GM12878 (cell line): Measurements from ENCODE around the gene PCNX4. TPM values are rescaled to one million over a fixed set of nuclear protein-coding genes. Genes with fewer than 3 reads are reported as not detected.

ENCODE experiments used
- ATAC-seq: fragments of 200-7000 bp; cut with Tn5 transposase; 3 replicates; pipeline ENCODE4 v1.9.1; 2020; ENCODE audit warnings: mild to moderate bottlenecking, moderate library complexity
- BruUV-seq: library from RNA; stranded (reverse); fragments of 400-500 nt; replicated peaks from 2 replicates; lab custom pipeline; 2021; lab: Mats Ljungman, UMichigan
- CTCF ChIA-PET: fragments of 300-600 bp; sonication (Branson Sonifier 250); formaldehyde crosslinking; extraction: SDS; loops from one replicate; lab custom pipeline; 2021; ENCODE audit warnings: inconsistent platforms; lab: Yijun Ruan, JAX
- POLR2A ChIA-PET: fragments of 350-600 bp; formaldehyde crosslinking; extraction: SDS; loops from one replicate; lab custom pipeline; 2021; ENCODE audit warnings: inconsistent platforms; lab: Charles Lee
- RAD21 ChIA-PET: fragments of 300-600 bp; sonication (Branson Sonifier 250); formaldehyde crosslinking; loops from one replicate; lab custom pipeline; 2023; ENCODE audit warnings: antibody characterized with exemption; ENCODE audit not compliant: unreplicated experiment; lab: Charles Lee
- SMC1A ChIA-PET: fragments of 300-600 bp; sonication (Branson Sonifier 250); formaldehyde crosslinking; loops from one replicate; lab custom pipeline; 2023; ENCODE audit not compliant: unreplicated experiment, uncharacterized antibody; lab: Charles Lee
- DNase-seq: peaks from one replicate; pipeline ENCODE4 v3.0.0-alpha.2; 2011; ENCODE audit warnings: low read depth, low spot score
- FAIRE-seq: peaks from 3 replicates; lab custom pipeline; 2011; peaks lifted over from hg19 to GRCh38; lab: Jason Lieb, UNC
- H2AFZ ChIP-seq: 2 replicates; pipeline ENCODE4 v1.6.0; 2011; ENCODE audit warnings: low read depth, low read length, control low read depth; ENCODE audit not compliant: control insufficient read depth
- H3K27ac ChIP-seq: 2 replicates; pipeline ENCODE4 v1.5.1; 2011; ENCODE audit warnings: control low read depth; ENCODE audit not compliant: control insufficient read depth, insufficient read depth
- H3K27me3 ChIP-seq, 2 experiments: replicated peaks in 1 of 2; 2 replicates each; pipeline versions ENCODE4 v1.6.0 to v1.6.1; 2011; ENCODE audit warnings: low read length in 1 of 2; ENCODE audit not compliant: control insufficient read depth in 2 of 2, insufficient read depth in 2 of 2
- H3K36me3 ChIP-seq, 2 experiments: 2 replicates each; pipeline ENCODE4 v1.5.1; 2011; ENCODE audit warnings: low read length in 1 of 2; ENCODE audit not compliant: control insufficient read depth in 2 of 2, insufficient read depth in 2 of 2
- H3K4me1 ChIP-seq: 2 replicates; pipeline ENCODE4 v1.6.1; 2011; ENCODE audit warnings: mild to moderate bottlenecking, low read length, moderate library complexity, mixed read lengths; ENCODE audit not compliant: control insufficient read depth, insufficient read depth
- H3K4me2 ChIP-seq: 2 replicates; pipeline ENCODE4 v1.6.0; 2011; ENCODE audit warnings: control low read depth; ENCODE audit not compliant: control insufficient read depth, insufficient read depth
- H3K4me3 ChIP-seq: fragments of 200-600 bp; sonication (generic); 2 replicates; pipeline ENCODE4 v1.5.1; 2016
- H3K79me2 ChIP-seq: 2 replicates; pipeline ENCODE4 v1.6.0; 2011; ENCODE audit warnings: low read length; ENCODE audit not compliant: control insufficient read depth, insufficient read depth
- H3K9ac ChIP-seq: 2 replicates; pipeline ENCODE4 v1.8.0; 2011; ENCODE audit warnings: low read length, control low read depth, mixed read lengths; ENCODE audit not compliant: control insufficient read depth, insufficient read depth
- H3K9me3 ChIP-seq: replicated peaks from 3 replicates; pipeline ENCODE4 v1.5.1; 2011; ENCODE audit warnings: mild to moderate bottlenecking, low read length; ENCODE audit not compliant: control insufficient read depth, insufficient read depth
- H4K20me1 ChIP-seq: 2 replicates; pipeline ENCODE4 v1.6.0; 2011; ENCODE audit not compliant: control insufficient read depth, insufficient read depth
- BHLHE40 ChIP-seq, 2 experiments: fragments of 450-650 bp in 1 of 2; IDR thresholded peaks; 2 replicates each; pipeline ENCODE4 v1.6.1; 2011 to 2017; ENCODE audit warnings: low read depth in 2 of 2, borderline replicate concordance in 1 of 2, improper control_type of control experiment in 1 of 2, low read length in 1 of 2, mild to moderate bottlenecking in 1 of 2
- CBFB ChIP-seq: IDR thresholded peaks from 2 replicates; pipeline ENCODE4 v1.6.1; 2016; ENCODE audit warnings: antibody characterized with exemption, low read depth
- CBX5 ChIP-seq: sonication (generic); IDR thresholded peaks from 2 replicates; pipeline ENCODE4 v1.6.1; 2016; ENCODE audit warnings: low read depth, moderate library complexity, mild to moderate bottlenecking, inconsistent platforms
- CEBPB ChIP-seq, 2 experiments: fragments of 150-350 bp in 1 of 2; IDR thresholded peaks; 2 replicates each; pipeline ENCODE4 v1.6.1; 2012 to 2014; ENCODE audit warnings: low read depth in 2 of 2, low read length in 2 of 2, borderline replicate concordance in 1 of 2, inconsistent platforms in 1 of 2
- E2F8 ChIP-seq: fragments of 450-650 bp; IDR thresholded peaks from 2 replicates; pipeline ENCODE4 v1.6.1; 2018; ENCODE audit warnings: mild to moderate bottlenecking, low read depth, moderate library complexity; ENCODE audit not compliant: partially characterized antibody
- EED ChIP-seq: sonication (generic); IDR thresholded peaks from 2 replicates; pipeline ENCODE4 v1.6.1; 2016; ENCODE audit warnings: antibody characterized with exemption, low read depth
- PAX5 ChIP-seq: IDR thresholded peaks from 2 replicates; pipeline ENCODE4 v1.6.1; 2011; ENCODE audit warnings: low read depth, low read length, borderline replicate concordance
- SREBF1 ChIP-seq: IDR thresholded peaks from 2 replicates; pipeline ENCODE4 v1.6.1; 2012; ENCODE audit warnings: mild to moderate bottlenecking, low read length
- YY1 ChIP-seq: IDR thresholded peaks from 2 replicates; pipeline ENCODE4 v1.6.1; 2011; ENCODE audit warnings: low read depth, mild to moderate bottlenecking, low read length
- ZNF24 ChIP-seq: fragments of 450-650 bp; IDR thresholded peaks from 2 replicates; pipeline ENCODE4 v1.6.1; 2017; ENCODE audit warnings: antibody characterized with exemption, mild to moderate bottlenecking
- ZNF384 ChIP-seq: IDR thresholded peaks from 2 replicates; pipeline ENCODE4 v1.6.1; 2012; ENCODE audit warnings: low read depth, mild to moderate bottlenecking, low read length, improper control_type of control experiment, borderline replicate concordance
- ZNF687 ChIP-seq: fragments of 450-650 bp; IDR thresholded peaks from 2 replicates; pipeline ENCODE4 v1.6.1; 2017; ENCODE audit warnings: mild to moderate bottlenecking, moderate library complexity
- WGBS: methylation state at CpG from one replicate; pipeline ENCODE4 v1.1.6; 2016; ENCODE audit warnings: low lambda C conversion rate; ENCODE audit not compliant: insufficient replicate concordance, insufficient coverage; ENCODE audit errors: missing lambda C conversion rate; 5-methylcytosine and 5-hydroxymethylcytosine counted together
- in situ Hi-C: fragments of 300-500 bp; cut with MboI; formaldehyde crosslinking; loops from 9 replicates; pipeline ENCODE4 v1.14.3; 2018; ENCODE audit warnings: mixed read lengths
- intact Hi-C: fragments of 100-400 bp; cut with micrococcal nuclease; formaldehyde crosslinking; loops from one replicate; pipeline ENCODE4 v1.14.2; 2022; ENCODE audit not compliant: unreplicated experiment
- polyA plus RNA-seq, 11 experiments: library from polyadenylated mRNA; depleted of rRNA in 4 of 11; unstranded in 6 of 11; stranded (reverse) in 5 of 11; fragments of >200 nt; fragmentation: Nextera tagmentation in 4 of 11; fragmentation: Illumina TruSeq in 1 of 11; extraction: Ambion mirVana in 4 of 11; extraction: Trizol in 1 of 11; gene quantifications; 1 replicate in 1 of 11; 2 replicates in 10 of 11; pipeline versions ENCODE4 v1.2.1 to v1.2.3, GENCODE V29; 2011 to 2016; ENCODE audit warnings: inconsistent platforms in 2 of 11, missing spikeins in 2 of 11, low read depth in 1 of 11
- total RNA-seq, 4 experiments: library from RNA; depleted of rRNA in 3 of 4; stranded (reverse); fragments of >200 nt in 3 of 4; fragmentation: Illumina TruSeq in 1 of 4; extraction: Trizol in 1 of 4; gene quantifications; 2 replicates each; pipeline versions ENCODE4 v1.2.1 to v1.2.3, GENCODE V29; 2013 to 2021
- TF ChIP-seq, protein P1 (sequence below): IDR thresholded peaks from 2 replicates; pipeline ENCODE4 v1.6.1; 2012; ENCODE audit warnings: low read depth, low read length, improper control_type of control experiment
- TF ChIP-seq, protein P2 (sequence below): fragments of 450-650 bp; IDR thresholded peaks from 2 replicates; pipeline ENCODE4 v1.6.1; 2017; ENCODE audit warnings: mild to moderate bottlenecking, low read depth, inconsistent platforms; ENCODE audit not compliant: poor library complexity, severe bottlenecking

PCNX4 gene
- total and polyA plus RNA-seq, 10 of the 15 experiments (the other 5 are each of a cell fraction or from before 2014, with no cell fraction given), result 13.8 to 56.6 (median 39.4) TPM

DNA sequence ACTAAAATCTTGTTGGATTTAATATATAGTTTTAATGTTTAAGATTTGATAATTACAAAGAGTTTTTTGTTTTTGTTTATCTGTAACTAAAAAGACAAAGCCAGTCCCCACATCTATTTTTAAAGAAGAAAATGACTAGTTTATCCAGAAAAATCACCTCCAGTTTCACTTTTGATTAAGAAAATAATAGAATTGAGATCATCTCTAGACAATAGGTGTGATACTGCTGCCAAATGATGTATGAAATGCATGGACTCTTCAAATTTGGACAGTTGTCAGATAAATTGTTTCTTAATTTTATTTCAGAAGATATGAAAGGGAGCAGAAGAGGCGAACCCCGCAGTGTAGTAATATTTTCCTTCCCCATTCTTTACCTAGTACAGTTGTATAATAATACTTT, 20.0 kb downstream of the PCNX4 start:
- H3K9me3 ChIP-seq, result no peaks in the 10 kb centered on the region
- CTCF ChIA-PET, result interaction anchor here (0.8 kb wide), 1 partner anchor 148 kb away, joined by 3 read pairs; no protein-coding TSS in a partner anchor
- H3K79me2 ChIP-seq, result no peaks in the 10 kb centered on the region; the same call in none of the 2 replicates
- H3K36me3 ChIP-seq, result peaks cover 0 to 12% of the 10 kb centered on the region in 2 experiments; a peak in 2 of 4 replicates
- no peaks in the 10 kb centered on the region for H4K20me1 ChIP-seq
- WGBS, result 97% methylated on average over 2 of the region's 2 CpGs
- SMC1A ChIA-PET, result interaction anchor here (0.8 to 1.1 kb wide), 4 partner anchors 15 to 72 kb away, joined by 3 to 4 read pairs (median 4); no protein-coding TSS in a partner anchor
- no peak overlapping the region for H2AFZ ChIP-seq
- no peak overlapping the region for H3K4me2 ChIP-seq
- no peaks in the 10 kb centered on the region for H3K4me1 ChIP-seq
- in situ Hi-C loops, result no loop called here
- ATAC-seq, result peak; percentile 77
- no peak for DNase-seq
- no TSS peak for BruUV-seq
- no peak overlapping the region for H3K9ac ChIP-seq
- H3K4me3 ChIP-seq, result no peak overlapping the region
- FAIRE-seq, result no peak
- RAD21 ChIA-PET, result no interaction called here
- intact Hi-C loops, result no loop called here
- POLR2A ChIA-PET, result no interaction called here
- H3K27me3 ChIP-seq, result no peaks in the 10 kb centered on the region
- H3K27ac ChIP-seq, result no peak overlapping the region
- TF ChIP-seq E2F8 (no peak), CBFB (no peak), ZNF384 (no peak), YY1 (no peak), CEBPB (IDR thresholded peaks at IDR 0.05; ENCODE audit: borderline replicate concordance in 1 of 2, low read depth in 2 of 2, low read length in 2 of 2) (no peak), EED (no peak), CBX5 (no peak), ZNF24 (peak; percentile 61; the same call in 1 of the 2 replicates), PAX5 (no peak), SREBF1 (no peak), BHLHE40 (IDR thresholded peaks at IDR 0.05; ENCODE audit: borderline replicate concordance in 1 of 2, low read depth in 2 of 2, low read length in 1 of 2) (no peak), ZNF687 (no peak)
- TF ChIP-seq, protein P1, sequence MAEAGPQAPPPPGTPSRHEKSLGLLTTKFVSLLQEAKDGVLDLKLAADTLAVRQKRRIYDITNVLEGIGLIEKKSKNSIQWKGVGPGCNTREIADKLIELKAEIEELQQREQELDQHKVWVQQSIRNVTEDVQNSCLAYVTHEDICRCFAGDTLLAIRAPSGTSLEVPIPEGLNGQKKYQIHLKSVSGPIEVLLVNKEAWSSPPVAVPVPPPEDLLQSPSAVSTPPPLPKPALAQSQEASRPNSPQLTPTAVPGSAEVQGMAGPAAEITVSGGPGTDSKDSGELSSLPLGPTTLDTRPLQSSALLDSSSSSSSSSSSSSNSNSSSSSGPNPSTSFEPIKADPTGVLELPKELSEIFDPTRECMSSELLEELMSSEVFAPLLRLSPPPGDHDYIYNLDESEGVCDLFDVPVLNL, result no peak
- TF ChIP-seq, protein P2, sequence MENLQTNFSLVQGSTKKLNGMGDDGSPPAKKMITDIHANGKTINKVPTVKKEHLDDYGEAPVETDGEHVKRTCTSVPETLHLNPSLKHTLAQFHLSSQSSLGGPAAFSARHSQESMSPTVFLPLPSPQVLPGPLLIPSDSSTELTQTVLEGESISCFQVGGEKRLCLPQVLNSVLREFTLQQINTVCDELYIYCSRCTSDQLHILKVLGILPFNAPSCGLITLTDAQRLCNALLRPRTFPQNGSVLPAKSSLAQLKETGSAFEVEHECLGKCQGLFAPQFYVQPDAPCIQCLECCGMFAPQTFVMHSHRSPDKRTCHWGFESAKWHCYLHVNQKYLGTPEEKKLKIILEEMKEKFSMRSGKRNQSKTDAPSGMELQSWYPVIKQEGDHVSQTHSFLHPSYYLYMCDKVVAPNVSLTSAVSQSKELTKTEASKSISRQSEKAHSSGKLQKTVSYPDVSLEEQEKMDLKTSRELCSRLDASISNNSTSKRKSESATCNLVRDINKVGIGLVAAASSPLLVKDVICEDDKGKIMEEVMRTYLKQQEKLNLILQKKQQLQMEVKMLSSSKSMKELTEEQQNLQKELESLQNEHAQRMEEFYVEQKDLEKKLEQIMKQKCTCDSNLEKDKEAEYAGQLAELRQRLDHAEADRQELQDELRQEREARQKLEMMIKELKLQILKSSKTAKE, result no peak
